Activated CD8-positive, alpha-beta T cell treated with anti-CD3 and anti-CD28 coated beads for 36 hours (primary cell): ENCODE measurements around the gene NDUFC2. TPM values are rescaled to one million over a fixed set of nuclear protein-coding genes. Genes with fewer than 3 reads are reported as not detected.
"Not testable (repeated sequence)": the region's sequence is repeated elsewhere in the genome, so short reads cannot be mapped to it uniquely, and the experiment has no call there.

ENCODE experiments used
- ATAC-seq: fragments of 200-7000 bp; cut with Tn5 transposase; one replicate; pipeline ENCODE4 v1.10.0; 2021; ENCODE audit warnings: mild to moderate bottlenecking, moderate library complexity
- CTCF ChIA-PET: fragments of 350-600 bp; sonication (Branson Sonifier 250); formaldehyde crosslinking; loops from one replicate; lab custom pipeline; 2021; ENCODE audit warnings: antibody characterized with exemption; lab: Charles Lee
- POLR2A ChIA-PET: fragments of 350-600 bp; sonication (Branson Sonifier 250); formaldehyde crosslinking; loops from one replicate; lab custom pipeline; 2021; ENCODE audit warnings: antibody characterized with exemption; lab: Charles Lee
- DNase-seq: peaks from one replicate; pipeline ENCODE4 v3.0.0-alpha.2; 2020
- H3K27ac Mint-ChIP-seq: one replicate; pipeline ENCODE4 v1.8.0; 2021; ENCODE audit warnings: mild to moderate bottlenecking, mixed read lengths
- H3K27me3 Mint-ChIP-seq: one replicate; pipeline ENCODE4 v1.8.0; 2021; ENCODE audit warnings: mixed read lengths
- H3K36me3 Mint-ChIP-seq: one replicate; pipeline ENCODE4 v1.8.0; 2021; ENCODE audit warnings: low read depth, mixed read lengths
- H3K4me1 Mint-ChIP-seq: one replicate; pipeline ENCODE4 v1.8.0; 2021; ENCODE audit warnings: low read depth, mixed read lengths
- H3K4me3 Mint-ChIP-seq: one replicate; pipeline ENCODE4 v1.8.0; 2021; ENCODE audit warnings: mild to moderate bottlenecking, moderate library complexity, mixed read lengths
- H3K9me3 Mint-ChIP-seq: one replicate; pipeline ENCODE4 v1.8.0; 2021; ENCODE audit warnings: mixed read lengths
- CTCF ChIP-seq: fragments of 200-600 bp; IDR thresholded peaks from one replicate; pipeline ENCODE4 v1.8.0; 2022; ENCODE audit warnings: antibody characterized with exemption, mild to moderate bottlenecking
- intact Hi-C: fragments of 100-400 bp; cut with micrococcal nuclease; formaldehyde crosslinking; loops from one replicate; pipeline ENCODE4 v1.10.0; 2022
- total RNA-seq, 2 experiments: library from RNA; stranded (reverse); gene quantifications; one replicate each; pipeline ENCODE4 v1.2.3, GENCODE V29; 2021

NDUFC2 gene
- total RNA-seq, 2 experiments from 2014 or later, result 169 to 179 TPM

- peak overlapping the region; percentile 66 for H3K27ac Mint-ChIP-seq
- H3K9me3 Mint-ChIP-seq, result no peaks in the 10 kb centered on the region
- H3K36me3 Mint-ChIP-seq, result peaks cover 14% of the 10 kb centered on the region
- intact Hi-C loops, result no loop called here
- peaks cover 34% of the 10 kb centered on the region for H3K4me1 Mint-ChIP-seq
- no peak for ATAC-seq
- no peaks in the 10 kb centered on the region for H3K27me3 Mint-ChIP-seq
- ChIA-PET POLR2A (interaction anchor here (1.2 to 1.6 kb wide), 3 partner anchors 7 to 18 kb away, joined by 3 to 4 read pairs (median 3); partner anchors contain the start of gene THRSP), CTCF (interaction anchor here (1.0 kb wide), 1 partner anchor 16 kb away, joined by 3 read pairs; no protein-coding TSS in a partner anchor)
- TF ChIP-seq CTCF, result no peak
- no peak for DNase-seq
- peak overlapping the region; percentile 91 for H3K4me3 Mint-ChIP-seq
Observed at GRCh38 chr11:78080818-78081495, 1.3 kb upstream of the NDUFC2 start.

- peak overlapping the region; percentile 91 for H3K4me3 Mint-ChIP-seq
- H3K4me1 Mint-ChIP-seq, result peaks cover 36% of the 10 kb centered on the region
- ChIA-PET CTCF (interaction anchor here (1.0 to 1.7 kb wide), 5 partner anchors 11 to 339 kb away, joined by 3 to 7 read pairs (median 3); no protein-coding TSS in a partner anchor), POLR2A (interaction anchor here (0.9 to 3.3 kb wide), 6 partner anchors 8 to 107 kb away, joined by 3 to 15 read pairs (median 4); partner anchors contain the start of genes ALG8 and THRSP)
- H3K27ac Mint-ChIP-seq, result peak overlapping the region; percentile 88
- intact Hi-C loops, result no loop called here
- DNase-seq, result no peak
- peaks cover 14% of the 10 kb centered on the region for H3K36me3 Mint-ChIP-seq
- TF ChIP-seq CTCF, result no peak
- peak; percentile 2 for ATAC-seq
- no peaks in the 10 kb centered on the region for H3K27me3 Mint-ChIP-seq
- no peaks in the 10 kb centered on the region for H3K9me3 Mint-ChIP-seq
Observed at GRCh38 chr11:78080084-78080817, 589 bp upstream of the NDUFC2 start.

- Mint-ChIP-seq H3K4me1 (peaks cover 45% of the 10 kb centered on the region), H3K9me3 (no peaks in the 10 kb centered on the region), H3K27ac (peak overlapping the region; percentile 88), H3K36me3 (peaks cover 15% of the 10 kb centered on the region), H3K4me3 (peak overlapping the region; percentile 91), H3K27me3 (no peaks in the 10 kb centered on the region)
- no peak for TF ChIP-seq CTCF
- DNase-seq (no peak), ATAC-seq (no peak)
- CTCF ChIA-PET, result interaction anchor here (1.0 to 1.7 kb wide), 7 partner anchors 9 to 486 kb away, joined by 3 to 9 read pairs (median 6); no protein-coding TSS in a partner anchor
- POLR2A ChIA-PET, result interaction anchor here (0.7 to 3.3 kb wide), 9 partner anchors 9 to 124 kb away, joined by 3 to 15 read pairs (median 4); partner anchors contain the start of genes ALG8, KCTD21 and USP35
- intact Hi-C loops, result loop anchor here (2.0 kb wide), 1 partner anchor 124 kb away; no protein-coding TSS in a partner anchor
Observed at GRCh38 chr11:78078218-78079167, 1.2 kb downstream of the NDUFC2 start.

- Mint-ChIP-seq H3K36me3 (peaks cover 18% of the 10 kb centered on the region), H3K4me1 (peaks cover 45% of the 10 kb centered on the region), H3K4me3 (peak overlapping the region; percentile 91)
- DNase-seq, H3K9me3 Mint-ChIP-seq, H3K27me3 Mint-ChIP-seq, H3K27ac Mint-ChIP-seq, intact Hi-C loops, ATAC-seq: not testable (repeated sequence)
- CTCF ChIA-PET, result interaction anchor here (1.0 to 1.7 kb wide), 5 partner anchors 9 to 487 kb away, joined by 3 to 9 read pairs (median 6); partner anchors contain the start of gene INTS4
- POLR2A ChIA-PET, result interaction anchor here (0.7 to 3.3 kb wide), 5 partner anchors 8 to 111 kb away, joined by 3 to 15 read pairs (median 4); partner anchors contain the start of genes ALG8, KCTD21 and USP35
Observed at GRCh38 chr11:78077592-78077991, 2.1 kb downstream of the NDUFC2 start.
